Caco-2 (cell line): ENCODE results near the gene PTGDR2. TPM values are rescaled to one million over a fixed set of nuclear protein-coding genes. Genes with fewer than 3 reads are reported as not detected.

Experiments
- BruUV-seq: library from RNA; stranded (reverse); fragments of 400-500 nt; replicated peaks from 2 replicates; lab custom pipeline; 2021; lab: Mats Ljungman, UMichigan
- CTCF ChIA-PET: fragments of 300-600 bp; sonication (Branson Sonifier 250); formaldehyde crosslinking; loops from one replicate; lab custom pipeline; 2022; ENCODE audit warnings: antibody characterized with exemption; lab: Charles Lee
- POLR2A ChIA-PET: fragments of 300-600 bp; sonication (Branson Sonifier 250); formaldehyde crosslinking; loops from one replicate; lab custom pipeline; 2022; ENCODE audit warnings: antibody characterized with exemption; lab: Charles Lee
- DNase-seq, 2 experiments: peaks; one replicate each; pipeline versions ENCODE4 v3.0.0 to v3.0.0-alpha.2; 2020 to 2022
- H3K27me3 ChIP-seq: replicated peaks from 2 replicates; pipeline ENCODE4 v1.6.0; 2011; ENCODE audit warnings: low read length; ENCODE audit not compliant: control insufficient read depth, insufficient read depth
- H3K36me3 ChIP-seq: 2 replicates; pipeline ENCODE4 v1.5.1; 2011; ENCODE audit warnings: low read length; ENCODE audit not compliant: control insufficient read depth, insufficient read depth
- H3K4me1 ChIP-seq: fragments of 250-450 bp; sonication (Bioruptor Pico); 2 replicates; pipeline ENCODE4 v1.5.1; 2020; ENCODE audit warnings: mild to moderate bottlenecking
- H3K4me3 ChIP-seq: 2 replicates; pipeline ENCODE4 v1.5.1; 2011; ENCODE audit warnings: low read depth, mild to moderate bottlenecking, control low read depth, low read length
- H3K9me3 ChIP-seq: fragments of 250-450 bp; sonication (Bioruptor Pico); 2 replicates; pipeline ENCODE4 v1.5.1; 2020; ENCODE audit warnings: mild to moderate bottlenecking, moderate library complexity
- H3K27ac Mint-ChIP-seq: one replicate; pipeline ENCODE4 v1.8.0; 2022; ENCODE audit warnings: mixed read lengths; ENCODE audit not compliant: unreplicated experiment
- H3K27me3 Mint-ChIP-seq: one replicate; pipeline ENCODE4 v1.8.0; 2022; ENCODE audit warnings: mixed read lengths; ENCODE audit not compliant: insufficient read depth, unreplicated experiment
- H3K36me3 Mint-ChIP-seq: one replicate; pipeline ENCODE4 v1.8.0; 2022; ENCODE audit warnings: mild to moderate bottlenecking, mixed read lengths; ENCODE audit not compliant: insufficient read depth, unreplicated experiment
- H3K4me1 Mint-ChIP-seq: one replicate; pipeline ENCODE4 v1.8.0; 2022; ENCODE audit warnings: low read depth, mixed read lengths; ENCODE audit not compliant: unreplicated experiment
- H3K4me3 Mint-ChIP-seq: one replicate; pipeline ENCODE4 v1.8.0; 2022; ENCODE audit warnings: mild to moderate bottlenecking, moderate library complexity, mixed read lengths; ENCODE audit not compliant: unreplicated experiment
- H3K9me3 Mint-ChIP-seq: one replicate; pipeline ENCODE4 v1.8.0; 2022; ENCODE audit warnings: mixed read lengths; ENCODE audit not compliant: unreplicated experiment
- CTCF ChIP-seq, 2 experiments: fragments of 200-600 bp in 1 of 2; IDR thresholded peaks; 1 replicate in 1 of 2; 2 replicates in 1 of 2; pipeline versions ENCODE4 v1.5.1 to v1.8.0; 2011 to 2022; ENCODE audit warnings: antibody characterized with exemption in 1 of 2, control low read depth in 1 of 2, inconsistent platforms in 1 of 2, low read depth in 1 of 2, low read length in 1 of 2, mild to moderate bottlenecking in 1 of 2, moderate library complexity in 1 of 2; ENCODE audit not compliant: insufficient read depth in 1 of 2, severe bottlenecking in 1 of 2, unreplicated experiment in 1 of 2
- intact Hi-C: fragments of 100-400 bp; cut with micrococcal nuclease; formaldehyde crosslinking; loops from one replicate; pipeline ENCODE4 v1.10.0; 2022; ENCODE audit not compliant: unreplicated experiment
- total RNA-seq: library from RNA; stranded (reverse); gene quantifications from 2 replicates; pipeline ENCODE4 v1.2.3, GENCODE V29; 2022

Gene PTGDR2
- total RNA-seq, 1 experiment from 2014 or later: 0.09 TPM

- Mint-ChIP-seq H3K9me3 (no peaks in the 10 kb centered on the region), H3K4me1 (no peaks in the 10 kb centered on the region), H3K36me3 (peaks cover 68% of the 10 kb centered on the region), H3K27ac (no peak overlapping the region), H3K4me3 (no peak overlapping the region), H3K27me3 (no peaks in the 10 kb centered on the region)
- H3K36me3 ChIP-seq: peaks cover 10% of the 10 kb centered on the region
- DNase-seq: no peak
- no peak for TF ChIP-seq CTCF (IDR thresholded peaks at IDR 0.05; ENCODE audit: insufficient read depth in 1 of 2, low read depth in 1 of 2, low read length in 1 of 2, severe bottlenecking in 1 of 2, unreplicated experiment in 1 of 2)
- H3K4me1 ChIP-seq: no peaks in the 10 kb centered on the region; the same call in 1 of the 2 replicates
- intact Hi-C loops: no loop called here
- no peak overlapping the region for H3K4me3 ChIP-seq
- no peaks in the 10 kb centered on the region for H3K27me3 ChIP-seq
- no peaks in the 10 kb centered on the region for H3K9me3 ChIP-seq
- ChIA-PET CTCF (interaction anchor here (1.3 to 2.6 kb wide), 2 partner anchors 69 to 243 kb away, joined by 6 to 29 read pairs; no protein-coding TSS in a partner anchor), POLR2A (no interaction called here)
- BruUV-seq: no TSS peak
Observed at GRCh38 chr11:60900673-60901404, 45.1 kb upstream of the PTGDR2 start.

DNA sequence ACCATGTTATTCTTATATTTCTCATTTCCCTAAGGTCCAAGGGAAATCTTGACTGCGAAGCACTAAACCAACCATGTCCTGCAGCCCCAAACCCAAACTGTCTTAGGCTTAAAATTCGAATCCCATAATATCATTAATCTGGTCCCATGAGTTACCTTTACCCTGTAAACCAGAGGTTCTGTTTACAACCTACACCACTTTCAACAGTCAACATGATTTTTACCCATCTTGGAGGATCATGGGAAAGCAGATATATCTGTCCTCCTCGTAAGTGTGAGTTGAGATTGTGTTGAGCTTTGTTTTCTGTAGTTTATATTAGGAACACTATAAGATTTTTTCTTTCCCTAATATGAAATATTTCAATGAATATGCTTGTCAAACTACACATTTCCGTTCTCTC, 44.2 kb upstream of the PTGDR2 start:
- H3K4me3 ChIP-seq: no peak overlapping the region
- Mint-ChIP-seq H3K27me3 (no peaks in the 10 kb centered on the region), H3K27ac (no peak overlapping the region), H3K9me3 (no peaks in the 10 kb centered on the region), H3K36me3 (peaks cover 71% of the 10 kb centered on the region), H3K4me3 (no peak overlapping the region), H3K4me1 (no peaks in the 10 kb centered on the region)
- intact Hi-C loops: loop anchor here (1.0 kb wide), 2 partner anchors 69 to 125 kb away; no protein-coding TSS in a partner anchor
- no peaks in the 10 kb centered on the region for H3K27me3 ChIP-seq
- no peak for DNase-seq
- peaks cover 10% of the 10 kb centered on the region for H3K36me3 ChIP-seq
- H3K9me3 ChIP-seq: no peaks in the 10 kb centered on the region
- BruUV-seq: no TSS peak
- no peak for TF ChIP-seq CTCF (IDR thresholded peaks at IDR 0.05; ENCODE audit: insufficient read depth in 1 of 2, low read depth in 1 of 2, low read length in 1 of 2, severe bottlenecking in 1 of 2, unreplicated experiment in 1 of 2)
- POLR2A ChIA-PET: interaction anchor here (0.6 to 1.4 kb wide), 2 partner anchors 9 to 14 kb away, joined by 3 read pairs; partner anchors contain the start of gene TMEM109
- CTCF ChIA-PET: interaction anchor here (0.6 to 2.6 kb wide), 15 partner anchors 9 to 275 kb away, joined by 3 to 29 read pairs (median 5); partner anchors contain the start of gene TMEM109
- no peaks in the 10 kb centered on the region; the same call in 1 of the 2 replicates for H3K4me1 ChIP-seq

- Mint-ChIP-seq H3K4me1 (no peaks in the 10 kb centered on the region), H3K27ac (no peak overlapping the region), H3K9me3 (no peaks in the 10 kb centered on the region), H3K27me3 (no peaks in the 10 kb centered on the region), H3K4me3 (no peak overlapping the region), H3K36me3 (peaks cover 74% of the 10 kb centered on the region)
- Histone ChIP-seq H3K36me3 (peaks cover 10% of the 10 kb centered on the region), H3K9me3 (no peaks in the 10 kb centered on the region), H3K27me3 (no peaks in the 10 kb centered on the region), H3K4me3 (no peak overlapping the region), H3K4me1 (no peaks in the 10 kb centered on the region)
- intact Hi-C loops: loop anchor here (1.0 kb wide), 2 partner anchors 68 to 124 kb away; no protein-coding TSS in a partner anchor
- POLR2A ChIA-PET: interaction anchor here (0.6 to 1.4 kb wide), 2 partner anchors 9 to 14 kb away, joined by 3 read pairs; partner anchors contain the start of gene TMEM109
- TF ChIP-seq CTCF (IDR thresholded peaks at IDR 0.05; ENCODE audit: insufficient read depth in 1 of 2, low read depth in 1 of 2, low read length in 1 of 2, severe bottlenecking in 1 of 2, unreplicated experiment in 1 of 2): peak; percentile 92 to 95
- BruUV-seq: no TSS peak
- CTCF ChIA-PET: interaction anchor here (0.5 to 2.6 kb wide), 16 partner anchors 9 to 276 kb away, joined by 3 to 29 read pairs (median 4); partner anchors contain the start of gene TMEM109
- peak in 1 of 2 experiments; percentile 71 for DNase-seq
Observed at GRCh38 chr11:60899046-60899936, 43.5 kb upstream of the PTGDR2 start.
